ENCODE measurements around the gene LGALSL.
"Not testable (repeated sequence)": the region's sequence is repeated elsewhere in the genome, so short reads cannot be mapped to it uniquely, and the experiment has no call there.

LGALSL gene

GRCh38 chr2:64445970-64446369 is 8.0 kb upstream of the LGALSL start:
- not testable (repeated sequence) for FAIRE-seq

- no peak for FAIRE-seq
Measured at GRCh38 chr2:64447317-64448040, 6.5 kb upstream of the LGALSL start.

- FAIRE-seq, result no peak
Measured at GRCh38 chr2:64448041-64448426, 5.9 kb upstream of the LGALSL start.

- no peak for FAIRE-seq
Measured at GRCh38 chr2:64451051-64451450, 2.9 kb upstream of the LGALSL start.

GRCh38 chr2:64454386-64455332 is 697 bp downstream of the LGALSL start:
- no peak for FAIRE-seq

GRCh38 chr2:64455545-64455944 is 1.6 kb downstream of the LGALSL start:
- no peak for FAIRE-seq

GRCh38 chr2:64456293-64456692 is 2.3 kb downstream of the LGALSL start:
- FAIRE-seq, result no peak

GRCh38 chr2:64457524-64457923 is 3.6 kb downstream of the LGALSL start:
- FAIRE-seq, result no peak

GRCh38 chr2:64459575-64459974 is 5.6 kb downstream of the LGALSL start:
- no peak for FAIRE-seq

- FAIRE-seq, result no peak
Measured at GRCh38 chr2:64460330-64460729, 6.4 kb downstream of the LGALSL start.

- no peak for FAIRE-seq
Measured at GRCh38 chr2:64461271-64462058, 7.5 kb downstream of the LGALSL start.

- FAIRE-seq, result no peak
Measured at GRCh38 chr2:64462171-64462570, 8.2 kb downstream of the LGALSL start.

GRCh38 chr2:64462940-64463700 is 9.2 kb downstream of the LGALSL start:
- no peak for FAIRE-seq

- FAIRE-seq, result no peak
Measured at GRCh38 chr2:64463781-64464180, 9.8 kb downstream of the LGALSL start.

GRCh38 chr2:64466478-64467085 is 12.6 kb downstream of the LGALSL start:
- no peak for FAIRE-seq

- no peak for FAIRE-seq
Measured at GRCh38 chr2:64467096-64467843, 13.3 kb downstream of the LGALSL start.

- no peak for FAIRE-seq
Measured at GRCh38 chr2:64469261-64469660, 15.3 kb downstream of the LGALSL start.

- FAIRE-seq, result no peak
Measured at GRCh38 chr2:64470071-64470470, 16.1 kb downstream of the LGALSL start.

- no peak for FAIRE-seq
Measured at GRCh38 chr2:64470766-64471295, 16.9 kb downstream of the LGALSL start.

- FAIRE-seq, result no peak
Measured at GRCh38 chr2:64471600-64471999, 17.6 kb downstream of the LGALSL start.

GRCh38 chr2:64472881-64473280 is 18.9 kb downstream of the LGALSL start:
- no peak for FAIRE-seq

Measured in TTC549 (cell line).